Neural cell (in vitro differentiated cells): Measurements from ENCODE around the gene TEKT3. TPM values are rescaled to one million over a fixed set of nuclear protein-coding genes. Genes with fewer than 3 reads are reported as not detected.

Source experiments
- H2AFZ ChIP-seq: fragments of 200-600, 300-800 bp; sonication (generic), shearing (Covaris generic); 2 replicates; pipeline ENCODE4 v1.6.0; 2014; ENCODE audit warnings: low read depth, mild to moderate bottlenecking, antibody characterized with exemption, low read length, moderate library complexity
- H3F3A ChIP-seq: fragments of 200-600 bp; shearing (Covaris generic); 2 replicates; pipeline ENCODE4 v1.6.1; 2016; ENCODE audit warnings: mild to moderate bottlenecking, moderate library complexity, mixed read lengths, antibody characterized with exemption, low read length; ENCODE audit not compliant: insufficient read depth, poor library complexity, severe bottlenecking
- H3K27ac ChIP-seq: fragments of 200-600, 300-800 bp; sonication (generic), shearing (Covaris generic); 2 replicates; pipeline ENCODE4 v1.5.1; 2014; ENCODE audit warnings: mild to moderate bottlenecking, low read length, moderate library complexity
- H3K27me3 ChIP-seq: fragments of 300-800, 200-600 bp; sonication (generic), shearing (Covaris generic); 2 replicates; pipeline ENCODE4 v1.6.0; 2014; ENCODE audit warnings: mild to moderate bottlenecking, low read depth, low read length, moderate library complexity; ENCODE audit not compliant: insufficient read depth
- H3K36me3 ChIP-seq: fragments of 300-800, 200-600 bp; sonication (generic), shearing (Covaris generic); 2 replicates; pipeline ENCODE4 v1.5.1; 2014; ENCODE audit warnings: mild to moderate bottlenecking, antibody characterized with exemption, low read length, moderate library complexity; ENCODE audit not compliant: insufficient read depth
- H3K4me2 ChIP-seq: fragments of 300-800, 200-600 bp; sonication (generic), shearing (Covaris generic); 2 replicates; pipeline ENCODE4 v1.6.0; 2014; ENCODE audit warnings: mild to moderate bottlenecking, low read length
- H3K4me3 ChIP-seq: fragments of 300-800, 200-600 bp; sonication (generic), shearing (Covaris generic); 2 replicates; pipeline ENCODE4 v1.5.1; 2014; ENCODE audit warnings: mild to moderate bottlenecking, low read length, moderate library complexity
- H3K79me2 ChIP-seq: fragments of 200-600 bp; shearing (Covaris generic); replicated peaks from 2 replicates; pipeline ENCODE4 v1.6.0; 2014; ENCODE audit warnings: mild to moderate bottlenecking, low read length, moderate library complexity; ENCODE audit not compliant: insufficient read depth
- H3K9ac ChIP-seq: fragments of 300-800, 200-600 bp; sonication (generic), shearing (Covaris generic); 2 replicates; pipeline ENCODE4 v1.6.1; 2016; ENCODE audit warnings: mild to moderate bottlenecking, low read length, mixed read lengths
- H3K9me2 ChIP-seq: fragments of 200-600 bp; shearing (Covaris generic); 2 replicates; pipeline ENCODE4 v1.6.1; 2016; ENCODE audit warnings: mild to moderate bottlenecking, low read length, mixed read lengths; ENCODE audit not compliant: insufficient read depth
- H3K9me3 ChIP-seq: fragments of 200-600, 300-800 bp; sonication (generic), shearing (Covaris generic); 2 replicates; pipeline ENCODE4 v1.6.1; 2016; ENCODE audit warnings: mild to moderate bottlenecking, mixed run types, low read length, moderate library complexity, mixed read lengths
- H4K20me1 ChIP-seq: fragments of 200-600 bp; shearing (Covaris generic); 2 replicates; pipeline ENCODE4 v1.6.1; 2016; ENCODE audit warnings: mild to moderate bottlenecking, mixed run types; ENCODE audit not compliant: insufficient read depth
- EP300 ChIP-seq: fragments of 450-650 bp; conservative IDR thresholded peaks from 2 replicates; pipeline ENCODE4 v1.6.1; 2014; ENCODE audit warnings: antibody characterized with exemption, mild to moderate bottlenecking, moderate library complexity; ENCODE audit not compliant: poor library complexity, severe bottlenecking
- EZH2 ChIP-seq: fragments of 200-600, 300-800 bp; shearing (Covaris generic), sonication (generic); IDR thresholded peaks from 2 replicates; pipeline ENCODE4 v1.6.1; 2014; ENCODE audit warnings: antibody characterized with exemption, low read length, borderline replicate concordance, mild to moderate bottlenecking; ENCODE audit not compliant: insufficient read depth, poor library complexity, severe bottlenecking
- MXI1 ChIP-seq: fragments of 450-650 bp; conservative IDR thresholded peaks from 2 replicates; pipeline ENCODE4 v1.6.1; 2014; ENCODE audit warnings: antibody characterized with exemption, mild to moderate bottlenecking; ENCODE audit not compliant: poor library complexity, severe bottlenecking
- POLR2AphosphoS5 ChIP-seq: IDR thresholded peaks from 2 replicates; pipeline ENCODE4 v1.6.1; 2012
- RAD21 ChIP-seq: fragments of 450-650 bp; conservative IDR thresholded peaks from 2 replicates; pipeline ENCODE4 v1.6.1; 2014; ENCODE audit warnings: antibody characterized with exemption, mild to moderate bottlenecking, moderate library complexity
- SMC3 ChIP-seq: fragments of 450-650 bp; conservative IDR thresholded peaks from 2 replicates; pipeline ENCODE4 v1.6.1; 2014; ENCODE audit warnings: antibody characterized with exemption, mild to moderate bottlenecking, moderate library complexity; ENCODE audit not compliant: poor library complexity
- TAF1 ChIP-seq: IDR thresholded peaks from 2 replicates; pipeline ENCODE4 v1.6.1; 2012; ENCODE audit warnings: low read depth
- polyA plus RNA-seq: library from polyadenylated mRNA; depleted of rRNA; stranded (reverse); fragments of >200 nt; gene quantifications from 2 replicates; pipeline ENCODE4 v1.2.3, GENCODE V29; 2014
- TF ChIP-seq, protein P1 (sequence below): fragments of 450-650 bp; IDR thresholded peaks from 2 replicates; pipeline ENCODE4 v1.5.1; 2014; ENCODE audit warnings: antibody characterized with exemption, mild to moderate bottlenecking, moderate library complexity; ENCODE audit not compliant: poor library complexity, severe bottlenecking
- TF ChIP-seq, protein P2 (sequence below): IDR thresholded peaks from 2 replicates; pipeline ENCODE4 v1.6.1; 2012; ENCODE audit warnings: borderline replicate concordance

TEKT3 gene
- polyA plus RNA-seq, 1 donor from 2014 or later: 3.1 TPM

DNA sequence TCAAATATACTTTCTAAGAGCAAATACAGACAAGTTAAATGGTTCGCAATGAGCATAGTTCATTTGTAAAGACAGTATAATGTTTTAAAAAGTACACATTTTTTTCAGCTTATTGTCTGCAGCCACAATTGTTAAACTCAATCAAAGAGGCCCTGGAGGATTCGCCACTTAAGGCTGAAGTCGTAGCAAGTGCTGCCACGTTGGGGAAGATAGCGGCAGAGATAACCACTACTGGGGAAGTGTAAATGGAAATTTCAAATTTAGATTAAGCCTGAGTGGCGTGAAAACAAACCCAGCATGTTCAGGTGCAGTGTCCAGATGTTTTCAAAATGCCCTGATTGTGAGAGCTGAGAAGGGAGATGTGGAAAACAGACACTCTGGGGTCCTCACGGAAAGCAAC is 84.7 kb downstream of the TEKT3 start:
- Histone ChIP-seq H3K4me2 (no peak overlapping the region), H3K9me3 (no peaks in the 10 kb centered on the region), H3K79me2 (no peaks in the 10 kb centered on the region), H3K27me3 (peaks cover 20% of the 10 kb centered on the region), H2AFZ (no peak overlapping the region), H3K9me2 (no peaks in the 10 kb centered on the region), H3K9ac (no peak overlapping the region), H3K4me3 (no peak overlapping the region), H3K36me3 (no peaks in the 10 kb centered on the region), H3K27ac (no peak overlapping the region), H3F3A (no peaks in the 10 kb centered on the region), H4K20me1 (no peaks in the 10 kb centered on the region)
- TF ChIP-seq TAF1 (no peak), POLR2AphosphoS5 (no peak), EZH2 (no peak), EP300 (no peak), SMC3 (no peak), RAD21 (no peak), MXI1 (no peak)
- TF ChIP-seq, protein P1, sequence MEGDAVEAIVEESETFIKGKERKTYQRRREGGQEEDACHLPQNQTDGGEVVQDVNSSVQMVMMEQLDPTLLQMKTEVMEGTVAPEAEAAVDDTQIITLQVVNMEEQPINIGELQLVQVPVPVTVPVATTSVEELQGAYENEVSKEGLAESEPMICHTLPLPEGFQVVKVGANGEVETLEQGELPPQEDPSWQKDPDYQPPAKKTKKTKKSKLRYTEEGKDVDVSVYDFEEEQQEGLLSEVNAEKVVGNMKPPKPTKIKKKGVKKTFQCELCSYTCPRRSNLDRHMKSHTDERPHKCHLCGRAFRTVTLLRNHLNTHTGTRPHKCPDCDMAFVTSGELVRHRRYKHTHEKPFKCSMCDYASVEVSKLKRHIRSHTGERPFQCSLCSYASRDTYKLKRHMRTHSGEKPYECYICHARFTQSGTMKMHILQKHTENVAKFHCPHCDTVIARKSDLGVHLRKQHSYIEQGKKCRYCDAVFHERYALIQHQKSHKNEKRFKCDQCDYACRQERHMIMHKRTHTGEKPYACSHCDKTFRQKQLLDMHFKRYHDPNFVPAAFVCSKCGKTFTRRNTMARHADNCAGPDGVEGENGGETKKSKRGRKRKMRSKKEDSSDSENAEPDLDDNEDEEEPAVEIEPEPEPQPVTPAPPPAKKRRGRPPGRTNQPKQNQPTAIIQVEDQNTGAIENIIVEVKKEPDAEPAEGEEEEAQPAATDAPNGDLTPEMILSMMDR: no peak
- TF ChIP-seq, protein P2, sequence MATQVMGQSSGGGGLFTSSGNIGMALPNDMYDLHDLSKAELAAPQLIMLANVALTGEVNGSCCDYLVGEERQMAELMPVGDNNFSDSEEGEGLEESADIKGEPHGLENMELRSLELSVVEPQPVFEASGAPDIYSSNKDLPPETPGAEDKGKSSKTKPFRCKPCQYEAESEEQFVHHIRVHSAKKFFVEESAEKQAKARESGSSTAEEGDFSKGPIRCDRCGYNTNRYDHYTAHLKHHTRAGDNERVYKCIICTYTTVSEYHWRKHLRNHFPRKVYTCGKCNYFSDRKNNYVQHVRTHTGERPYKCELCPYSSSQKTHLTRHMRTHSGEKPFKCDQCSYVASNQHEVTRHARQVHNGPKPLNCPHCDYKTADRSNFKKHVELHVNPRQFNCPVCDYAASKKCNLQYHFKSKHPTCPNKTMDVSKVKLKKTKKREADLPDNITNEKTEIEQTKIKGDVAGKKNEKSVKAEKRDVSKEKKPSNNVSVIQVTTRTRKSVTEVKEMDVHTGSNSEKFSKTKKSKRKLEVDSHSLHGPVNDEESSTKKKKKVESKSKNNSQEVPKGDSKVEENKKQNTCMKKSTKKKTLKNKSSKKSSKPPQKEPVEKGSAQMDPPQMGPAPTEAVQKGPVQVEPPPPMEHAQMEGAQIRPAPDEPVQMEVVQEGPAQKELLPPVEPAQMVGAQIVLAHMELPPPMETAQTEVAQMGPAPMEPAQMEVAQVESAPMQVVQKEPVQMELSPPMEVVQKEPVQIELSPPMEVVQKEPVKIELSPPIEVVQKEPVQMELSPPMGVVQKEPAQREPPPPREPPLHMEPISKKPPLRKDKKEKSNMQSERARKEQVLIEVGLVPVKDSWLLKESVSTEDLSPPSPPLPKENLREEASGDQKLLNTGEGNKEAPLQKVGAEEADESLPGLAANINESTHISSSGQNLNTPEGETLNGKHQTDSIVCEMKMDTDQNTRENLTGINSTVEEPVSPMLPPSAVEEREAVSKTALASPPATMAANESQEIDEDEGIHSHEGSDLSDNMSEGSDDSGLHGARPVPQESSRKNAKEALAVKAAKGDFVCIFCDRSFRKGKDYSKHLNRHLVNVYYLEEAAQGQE: no peak

DNA sequence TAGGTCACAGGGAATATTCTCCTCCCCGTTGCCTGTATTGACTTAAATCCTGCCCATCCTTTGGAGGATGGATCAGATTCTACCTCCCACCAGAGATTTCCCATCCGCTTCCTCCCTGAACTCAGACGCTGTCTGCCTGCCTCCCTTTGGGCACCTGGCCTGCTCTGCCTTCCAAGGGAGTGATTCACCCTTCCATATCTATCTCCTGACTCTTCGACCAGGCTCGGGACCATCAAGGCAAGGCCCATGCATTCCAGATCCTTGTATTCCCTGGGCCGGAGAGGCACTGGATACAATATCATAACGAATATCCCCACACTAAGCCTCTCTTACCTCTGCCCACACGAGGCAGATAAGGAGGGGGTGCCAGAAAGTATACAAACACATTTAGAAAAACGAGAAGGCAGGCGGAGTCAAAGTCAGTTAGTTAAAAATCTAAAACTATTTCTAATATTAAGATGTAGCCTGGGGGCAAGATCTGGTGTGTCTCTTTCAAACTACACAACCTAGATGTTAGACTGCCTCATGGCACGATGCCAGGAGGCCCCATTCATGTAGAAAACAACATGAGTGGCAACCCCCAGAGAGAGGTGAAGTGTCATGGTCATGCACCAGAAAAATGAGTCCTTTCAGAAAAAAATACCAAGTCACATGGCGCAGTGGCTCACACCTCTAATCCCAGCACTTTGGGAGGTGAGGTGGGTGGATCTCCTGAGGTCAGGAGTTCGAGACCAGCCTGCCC is 85.5 kb downstream of the TEKT3 start:
- no peaks in the 10 kb centered on the region for H3K9me3 ChIP-seq
- H4K20me1 ChIP-seq: no peaks in the 10 kb centered on the region
- no peak overlapping the region for H3K4me2 ChIP-seq
- H3K79me2 ChIP-seq: no peaks in the 10 kb centered on the region
- no peaks in the 10 kb centered on the region for H3K9me2 ChIP-seq
- H2AFZ ChIP-seq: no peak overlapping the region
- no peaks in the 10 kb centered on the region for H3K36me3 ChIP-seq
- H3K4me3 ChIP-seq: no peak overlapping the region
- no peak for TF ChIP-seq TAF1
- no peak for TF ChIP-seq POLR2AphosphoS5
- TF ChIP-seq, protein P1: no peak
- no peak for TF ChIP-seq SMC3
- TF ChIP-seq, protein P2: no peak
- no peak for TF ChIP-seq RAD21
- TF ChIP-seq EP300: no peak
- H3K27ac ChIP-seq: no peak overlapping the region
- H3K9ac ChIP-seq: no peak overlapping the region
- H3K27me3 ChIP-seq: peaks cover 12% of the 10 kb centered on the region
- H3F3A ChIP-seq: no peaks in the 10 kb centered on the region
